Measurements from ENCODE around the gene NR2F1. TPM values are rescaled to one million over a fixed set of nuclear protein-coding genes. Genes with fewer than 3 reads are reported as not detected.

NR2F1 gene
- total RNA-seq, 1 experiment from 2014 or later: 88.4 TPM

GRCh38 chr5:93602241-93603077, 19.4 kb downstream of the NR2F1 start:
- H3K9me2 ChIP-seq (replicated peaks; ENCODE audit: low read length): no peaks in the 10 kb centered on the region
- intact Hi-C loops (cut with micrococcal nuclease): no loop called here
- H3K4me1 ChIP-seq (ENCODE audit: insufficient read depth, low read length): peaks cover 30% of the 10 kb centered on the region
- DNase-seq: peak; percentile 55
- H3K4me3 ChIP-seq (ENCODE audit: low read length): no peak overlapping the region
- H3K9ac ChIP-seq (ENCODE audit: low read length): no peak overlapping the region
- CTCF ChIA-PET: no interaction called here
- no peak overlapping the region for H2AFZ ChIP-seq (ENCODE audit: low read length)
- no peak for TF ChIP-seq EZH2phosphoT487 (IDR thresholded peaks at IDR 0.05; ENCODE audit: borderline replicate concordance, low read length)
- TF ChIP-seq EZH2 (IDR thresholded peaks at IDR 0.05; ENCODE audit: low read length, unreplicated experiment): no peak
- no peak for TF ChIP-seq CTCF (conservative IDR thresholded peaks at IDR 0.05; ENCODE audit: low read depth, low read length)
- POLR2A ChIA-PET (ENCODE audit: unreplicated experiment): no interaction called here
- H3K9me3 ChIP-seq (ENCODE audit: low read length): no peaks in the 10 kb centered on the region
- H3F3A ChIP-seq (ENCODE audit: low read length, unreplicated experiment): peaks cover 5% of the 10 kb centered on the region
- H4K20me1 ChIP-seq (ENCODE audit: low read length): no peaks in the 10 kb centered on the region
- ATAC-seq: no peak
- no TSS peak for BruUV-seq (replicated peaks)
- no peaks in the 10 kb centered on the region for H3K36me3 ChIP-seq (ENCODE audit: low read depth, low read length)
- H3K4me2 ChIP-seq (ENCODE audit: low read length): no peak overlapping the region
- no peaks in the 10 kb centered on the region for H3K79me2 ChIP-seq (ENCODE audit: low read length)
- H3K27me3 ChIP-seq (ENCODE audit: low read length): no peaks in the 10 kb centered on the region
- H3K27ac ChIP-seq (ENCODE audit: low read length): no peak overlapping the region

GRCh38 chr5:93603078-93603792, 20.2 kb downstream of the NR2F1 start:
- H3K9ac ChIP-seq (ENCODE audit: low read length): no peak overlapping the region
- no peaks in the 10 kb centered on the region for H3K79me2 ChIP-seq (ENCODE audit: low read length)
- no peaks in the 10 kb centered on the region for H3K36me3 ChIP-seq (ENCODE audit: low read depth, low read length)
- ChIA-PET CTCF (no interaction called here), POLR2A (ENCODE audit: unreplicated experiment) (no interaction called here)
- peaks cover 34% of the 10 kb centered on the region for H3K4me1 ChIP-seq (ENCODE audit: insufficient read depth, low read length)
- BruUV-seq (replicated peaks): no TSS peak
- DNase-seq: no peak
- H2AFZ ChIP-seq (ENCODE audit: low read length): no peak overlapping the region
- no peak for TF ChIP-seq EZH2 (IDR thresholded peaks at IDR 0.05; ENCODE audit: low read length, unreplicated experiment)
- TF ChIP-seq EZH2phosphoT487 (IDR thresholded peaks at IDR 0.05; ENCODE audit: borderline replicate concordance, low read length): no peak
- TF ChIP-seq CTCF (conservative IDR thresholded peaks at IDR 0.05; ENCODE audit: low read depth, low read length): no peak
- H4K20me1 ChIP-seq (ENCODE audit: low read length): no peaks in the 10 kb centered on the region
- ATAC-seq: no peak
- intact Hi-C loops (cut with micrococcal nuclease): no loop called here
- no peak overlapping the region for H3K4me2 ChIP-seq (ENCODE audit: low read length)
- H3K9me3 ChIP-seq (ENCODE audit: low read length): no peaks in the 10 kb centered on the region
- H3K27ac ChIP-seq (ENCODE audit: low read length): no peak overlapping the region
- no peaks in the 10 kb centered on the region for H3K9me2 ChIP-seq (replicated peaks; ENCODE audit: low read length)
- H3F3A ChIP-seq (ENCODE audit: low read length, unreplicated experiment): peaks cover 5% of the 10 kb centered on the region
- no peaks in the 10 kb centered on the region for H3K27me3 ChIP-seq (ENCODE audit: low read length)
- H3K4me3 ChIP-seq (ENCODE audit: low read length): no peak overlapping the region
